Motor neuron (in vitro differentiated cells): Measurements from ENCODE around the gene BTBD1. TPM values are rescaled to one million over a fixed set of nuclear protein-coding genes. Genes with fewer than 3 reads are reported as not detected.
A peak's percentile ranks its signal among the peaks of the same experiment; 100 is the strongest.
"Not testable (repeated sequence)": the region's sequence is repeated elsewhere in the genome, so short reads cannot be mapped to it uniquely, and the experiment has no call there.

Experiments used
- ATAC-seq, 8 experiments: fragments of 200-7000 bp; cut with Tn5 transposase; replicated peaks in 6 of 8; 2 replicates each; pipeline ENCODE4 v1.8.0; 2021; ENCODE audit warnings: mild to moderate bottlenecking in 8 of 8, moderate library complexity in 8 of 8
- H3K27ac ChIP-seq, 2 donors: fragments of 250-450 bp; sonication (Bioruptor Pico); 2 replicates each; pipeline ENCODE4 v1.9.0; 2021; ENCODE audit warnings: antibody characterized with exemption in 2 of 2, mild to moderate bottlenecking in 2 of 2, moderate library complexity in 1 of 2
- H3K4me1 ChIP-seq, 2 donors: fragments of 250-450 bp; sonication (Bioruptor Pico); replicated peaks in 1 of 2; 2 replicates each; pipeline ENCODE4 v1.6.1; 2021; ENCODE audit warnings: antibody characterized with exemption in 2 of 2, mild to moderate bottlenecking in 2 of 2, moderate library complexity in 1 of 2
- H3K4me3 ChIP-seq, 5 donors: fragments of 250-450 bp; sonication (Bioruptor Pico); 2 replicates each; pipeline ENCODE4 v1.9.0; 2021; ENCODE audit warnings: antibody characterized with exemption in 5 of 5, mild to moderate bottlenecking in 5 of 5, moderate library complexity in 4 of 5
- WGBS, 10 experiments: fragments of 450-650 bp; shearing (Covaris generic); methylation state at CpG; one replicate each; pipeline ENCODE4 v1.0.0; 2022; 5-methylcytosine and 5-hydroxymethylcytosine counted together
- in situ Hi-C, 9 experiments: fragments of 400-800 bp; cut with MboI; loops; one replicate each; pipeline ENCODE4 v1.15.0; 2021; ENCODE audit warnings: low sequenced_read_pairs in 9 of 9, low pct_unique_long_range_greater_than_20kb in 2 of 9; ENCODE audit not compliant: unreplicated experiment in 9 of 9
- total RNA-seq, 8 experiments: library from RNA; unstranded; fragments of 300-600 nt; gene quantifications; 2 replicates each; pipeline versions ENCODE4 v1.2.3 to v1.2.4, GENCODE V29; 2022

Gene BTBD1
- total RNA-seq, 8 experiments from 2014 or later, result 42.5 to 83.0 (median 52.7) TPM

GRCh38 chr15:83107841-83108181 lies 40.8 kb upstream of the BTBD1 start:
- Histone ChIP-seq H3K4me3 (peak overlapping the region; percentile 34 to 43 (median 41)), H3K27ac (no peak overlapping the region), H3K4me1 (peaks cover 0 to 2% of the 10 kb centered on the region in 2 donors)
- in situ Hi-C loops, result no loop called here
- WGBS, 10 experiments, result 3 to 100% (median 66%) methylated on average over 1 to 6 of the region's 30 CpGs; no CpG with 5 or more reads in 6 of the 10 experiments
- peak in 1 of 8 experiments; percentile 18 for ATAC-seq

GRCh38 chr15:83106994-83107840 lies 40.2 kb upstream of the BTBD1 start, which contains the start of gene TM6SF1:
TM6SF1 (plus strand) TSS chr15:83107645; CDS start chr15:83107681, 36 bp downstream.
- H3K4me3 ChIP-seq, result peak within 1 kb of the TSS; percentile 34 to 43 (median 41)
- ATAC-seq, result peak; percentile 56 to 89 (median 82)
- in situ Hi-C loops, result no loop called here
- H3K27ac ChIP-seq, result no peak within 1 kb of the TSS
- 0 to 20% (median 2%) methylated on average over 1 to 7 of the region's 97 CpGs; no CpG with 5 or more reads in 5 of the 10 experiments for WGBS, 10 experiments
- H3K4me1 ChIP-seq, result peaks cover 0 to 2% of the 10 kb centered on the region in 2 donors

- Histone ChIP-seq H3K27ac (no peak overlapping the region), H3K4me1 (peaks cover 0 to 2% of the 10 kb centered on the region in 2 donors), H3K4me3 (no peak overlapping the region)
- in situ Hi-C loops, result no loop called here
- WGBS, 10 experiments, result 67 to 100% (median 79%) methylated on average over 1 of the region's 1 CpG; no CpG with 5 or more reads in 4 of the 10 experiments
- no peak for ATAC-seq
These were observed 38.4 kb upstream of the BTBD1 start for GRCh38 chr15:83105440-83105839.

GRCh38 chr15:83104141-83104540 lies 37.1 kb upstream of the BTBD1 start:
- in situ Hi-C loops, result no loop called here

GRCh38 chr15:83102346-83102745 lies 35.3 kb upstream of the BTBD1 start:
- ATAC-seq, result no peak
- Histone ChIP-seq H3K4me3 (no peak overlapping the region), H3K27ac (no peak overlapping the region), H3K4me1 (peaks cover 0 to 3% of the 10 kb centered on the region in 2 donors)
- WGBS, 10 experiments, result 0 to 100% (median 50%) methylated on average over 1 to 2 of the region's 2 CpGs; no CpG with 5 or more reads in 3 of the 10 experiments
- in situ Hi-C loops, result no loop called here

More at GRCh38 chr15:83104141-83104540, 37.1 kb upstream of the BTBD1 start:
- H3K27ac ChIP-seq, result no peak overlapping the region
- H3K4me1 ChIP-seq, result peaks cover 0 to 6% of the 10 kb centered on the region in 2 donors
- 17 to 100% (median 76%) methylated on average over 1 to 3 of the region's 4 CpGs; no CpG with 5 or more reads in 2 of the 10 experiments for WGBS, 10 experiments
- no peak overlapping the region for H3K4me3 ChIP-seq
- no peak for ATAC-seq

- 0 to 83% (median 50%) methylated on average over 2 of the region's 2 CpGs; no CpG with 5 or more reads in 3 of the 10 experiments for WGBS, 10 experiments
- peak in 1 of 8 experiments; percentile 16 for ATAC-seq
- Histone ChIP-seq H3K4me3 (no peak overlapping the region), H3K4me1 (peaks cover 0 to 3% of the 10 kb centered on the region in 2 donors), H3K27ac (no peak overlapping the region)
- in situ Hi-C loops, result no loop called here
These were observed 33.1 kb upstream of the BTBD1 start for GRCh38 chr15:83100097-83100646.

- in situ Hi-C loops, result no loop called here
- WGBS, 10 experiments, result 0 to 83% (median 75%) methylated on average over 1 to 2 of the region's 2 CpGs; no CpG with 5 or more reads in 1 of the 10 experiments
- Histone ChIP-seq H3K4me3 (no peak overlapping the region), H3K27ac (no peak overlapping the region), H3K4me1 (peaks cover 0 to 8% of the 10 kb centered on the region in 2 donors)
- ATAC-seq, result no peak
These were observed 32.2 kb upstream of the BTBD1 start for GRCh38 chr15:83099290-83099689.

- in situ Hi-C loops, result no loop called here
These were observed 31.0 kb upstream of the BTBD1 start for GRCh38 chr15:83098079-83098478.

GRCh38 chr15:83094583-83094982 lies 27.5 kb upstream of the BTBD1 start:
- H3K27ac ChIP-seq, result no peak overlapping the region
- peaks cover 0 to 6% of the 10 kb centered on the region in 2 donors for H3K4me1 ChIP-seq
- no peak overlapping the region for H3K4me3 ChIP-seq
- in situ Hi-C loops, result no loop called here
- peak in 2 of 8 experiments; percentile 28 to 82 for ATAC-seq
- 36 to 100% (median 72%) methylated on average over 1 to 5 of the region's 5 CpGs; no CpG with 5 or more reads in 1 of the 10 experiments for WGBS, 10 experiments

More at GRCh38 chr15:83098079-83098478, 31.0 kb upstream of the BTBD1 start:
- Histone ChIP-seq H3K4me3 (no peak overlapping the region), H3K4me1 (peaks cover 0 to 9% of the 10 kb centered on the region in 2 donors), H3K27ac (no peak overlapping the region)
- ATAC-seq, result no peak

GRCh38 chr15:83092309-83092976 lies 25.4 kb upstream of the BTBD1 start:
- in situ Hi-C loops, result no loop called here
- Histone ChIP-seq H3K4me3 (no peak overlapping the region), H3K27ac (no peak overlapping the region), H3K4me1 (peaks cover 0 to 6% of the 10 kb centered on the region in 2 donors)
- peak in 1 of 8 experiments; percentile 62 for ATAC-seq
- 41 to 100% (median 88%) methylated on average over 2 to 4 of the region's 4 CpGs; no CpG with 5 or more reads in 2 of the 10 experiments for WGBS, 10 experiments

- H3K27ac ChIP-seq, H3K4me1 ChIP-seq, H3K4me3 ChIP-seq, ATAC-seq, in situ Hi-C loops: not testable (repeated sequence)
- WGBS, 10 experiments, result 40 to 95% (median 82%) methylated on average over 1 to 3 of the region's 3 CpGs; no CpG with 5 or more reads in 2 of the 10 experiments
These were observed 24.9 kb upstream of the BTBD1 start for GRCh38 chr15:83091965-83092308.

- in situ Hi-C loops, result no loop called here
- WGBS, 10 experiments, result 0 to 80% (median 25%) methylated on average over 1 to 4 of the region's 4 CpGs
- ATAC-seq, result no peak
These were observed 23.4 kb upstream of the BTBD1 start for GRCh38 chr15:83090465-83090864.

GRCh38 chr15:83088876-83089275 lies 21.8 kb upstream of the BTBD1 start:
- 5 to 100% (median 85%) methylated on average over 1 to 2 of the region's 2 CpGs; no CpG with 5 or more reads in 2 of the 10 experiments for WGBS, 10 experiments
- no peak overlapping the region for H3K27ac ChIP-seq
- no peak overlapping the region for H3K4me3 ChIP-seq
- H3K4me1 ChIP-seq, result no peaks in the 10 kb centered on the region
- peak in 3 of 8 experiments; percentile 34 to 63 (median 39) for ATAC-seq
- in situ Hi-C loops, result no loop called here

More at GRCh38 chr15:83090465-83090864, 23.4 kb upstream of the BTBD1 start:
- H3K4me3 ChIP-seq, result no peak overlapping the region
- peaks cover 0 to 6% of the 10 kb centered on the region in 2 donors for H3K4me1 ChIP-seq
- H3K27ac ChIP-seq, result no peak overlapping the region
